Stimulated activated CD8-positive, alpha-beta memory T cell treated with anti-CD3 and anti-CD28 coated beads, Interleukin-15, amount 100 ng/mL, for 48 hours (primary cell): ENCODE measurements around the gene ATP9B.

Experiments
- DNase-seq, 2 donors: peaks; one replicate each; pipeline ENCODE4 v3.0.0-alpha.2; 2020; ENCODE audit warnings: low read depth in 2 of 2

ATP9B gene

GRCh38 chr18:79068937-79069716, at the start of gene ATP9B:
ATP9B (plus strand) TSS chr18:79069394; CDS start chr18:79069411, 17 bp downstream.
- DNase-seq = peak; percentile 94 to 96

GRCh38 chr18:79019881-79020280, 49.3 kb upstream of the ATP9B start:
- no peak for DNase-seq

GRCh38 chr18:79022603-79023002, 46.6 kb upstream of the ATP9B start:
- DNase-seq = no peak

GRCh38 chr18:79026491-79026890, 42.7 kb upstream of the ATP9B start:
- no peak for DNase-seq

GRCh38 chr18:79030680-79031079, 38.5 kb upstream of the ATP9B start:
- DNase-seq = no peak

GRCh38 chr18:79042276-79042675, 26.9 kb upstream of the ATP9B start:
- DNase-seq = no peak

GRCh38 chr18:79043288-79043687, 25.9 kb upstream of the ATP9B start:
- no peak for DNase-seq

- DNase-seq = no peak
These were observed 22.7 kb upstream of the ATP9B start for GRCh38 chr18:79046522-79046921.

- no peak for DNase-seq
These were observed 21.5 kb upstream of the ATP9B start for GRCh38 chr18:79047556-79048244.

- DNase-seq = no peak
These were observed 21.0 kb upstream of the ATP9B start for GRCh38 chr18:79048245-79048632.

- no peak for DNase-seq
These were observed 19.7 kb upstream of the ATP9B start for GRCh38 chr18:79049506-79049905.

GRCh38 chr18:79050005-79050404, 19.2 kb upstream of the ATP9B start:
- DNase-seq = no peak

GRCh38 chr18:79056827-79057367, 12.3 kb upstream of the ATP9B start:
- no peak for DNase-seq

- no peak for DNase-seq
These were observed 11.2 kb upstream of the ATP9B start for GRCh38 chr18:79058007-79058406.

GRCh38 chr18:79062806-79063205, 6.4 kb upstream of the ATP9B start:
- DNase-seq = no peak

- no peak for DNase-seq
These were observed 5.0 kb upstream of the ATP9B start for GRCh38 chr18:79064228-79064627.

GRCh38 chr18:79065802-79066201, 3.4 kb upstream of the ATP9B start:
- DNase-seq = no peak

- no peak for DNase-seq
These were observed 1.6 kb upstream of the ATP9B start for GRCh38 chr18:79067611-79068010.

GRCh38 chr18:79068341-79068936, 755 bp upstream of the ATP9B start:
- DNase-seq = peak in 1 of 2 donors; percentile 10

GRCh38 chr18:79069717-79070151, 540 bp downstream of the ATP9B start:
- no peak for DNase-seq

GRCh38 chr18:79070486-79070885, 1.3 kb downstream of the ATP9B start:
- DNase-seq = no peak

GRCh38 chr18:79071037-79071436, 1.8 kb downstream of the ATP9B start:
- no peak for DNase-seq
